ENCODE measurements around the gene BIRC3. TPM values are rescaled to one million over a fixed set of nuclear protein-coding genes. Genes with fewer than 3 reads are reported as not detected.
"Not testable (repeated sequence)": the region's sequence is repeated elsewhere in the genome, so short reads cannot be mapped to it uniquely, and the experiment has no call there.

BIRC3 gene
- total RNA-seq, 2 experiments from 2014 or later: 76.6 to 79.9 TPM

DNA sequence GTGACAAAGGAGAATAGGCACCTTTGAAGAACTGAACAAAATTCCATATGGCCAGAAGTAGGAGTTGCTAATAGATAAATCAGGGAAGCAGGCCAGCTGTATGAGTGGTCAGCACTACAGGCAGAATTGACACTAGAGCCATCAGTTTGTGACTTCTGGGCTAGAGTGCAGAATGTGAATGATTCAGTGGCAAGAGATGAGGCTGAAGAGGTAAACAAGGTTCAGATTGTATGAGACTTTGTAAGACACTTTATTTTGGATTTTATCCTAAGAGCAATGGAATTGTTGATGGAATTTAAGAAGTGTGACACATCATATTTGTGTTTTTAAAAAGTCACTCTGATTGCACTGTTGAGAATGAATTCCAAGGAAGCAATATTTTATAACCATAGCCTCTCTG lies 12.9 kb downstream of the BIRC3 start:
- Mint-ChIP-seq H3K36me3 (peaks cover 46% of the 10 kb centered on the region), H3K4me1 (peaks cover 6% of the 10 kb centered on the region), H3K9me3 (no peaks in the 10 kb centered on the region), H3K27me3 (no peaks in the 10 kb centered on the region), H3K4me3 (no peak overlapping the region), H3K27ac (no peak overlapping the region)
- no peak for DNase-seq

DNA sequence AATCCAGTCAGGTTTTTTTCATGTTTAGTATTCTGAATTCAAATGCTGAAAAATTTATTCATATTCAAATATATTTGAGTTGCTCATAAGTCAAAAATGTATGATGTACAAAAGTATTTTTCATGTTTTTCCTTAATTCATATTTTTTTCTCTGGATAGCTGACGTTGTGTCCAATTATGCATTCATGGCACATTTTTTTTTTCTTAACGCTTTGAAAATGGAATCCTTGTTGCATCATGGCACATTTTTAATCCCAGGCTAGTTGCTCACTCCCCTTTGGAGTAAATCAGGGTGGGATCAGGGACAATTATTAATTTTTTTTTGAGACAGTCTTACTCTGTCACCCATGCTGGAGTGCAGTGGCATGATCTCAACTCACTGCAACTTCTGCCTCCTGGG lies 14.1 kb downstream of the BIRC3 start:
- peaks cover 5% of the 10 kb centered on the region for H3K4me1 Mint-ChIP-seq
- no peak for DNase-seq
- no peak overlapping the region for H3K4me3 Mint-ChIP-seq
- H3K36me3 Mint-ChIP-seq: peaks cover 43% of the 10 kb centered on the region
- H3K27me3 Mint-ChIP-seq: no peaks in the 10 kb centered on the region
- no peaks in the 10 kb centered on the region for H3K9me3 Mint-ChIP-seq
- H3K27ac Mint-ChIP-seq: no peak overlapping the region

DNA sequence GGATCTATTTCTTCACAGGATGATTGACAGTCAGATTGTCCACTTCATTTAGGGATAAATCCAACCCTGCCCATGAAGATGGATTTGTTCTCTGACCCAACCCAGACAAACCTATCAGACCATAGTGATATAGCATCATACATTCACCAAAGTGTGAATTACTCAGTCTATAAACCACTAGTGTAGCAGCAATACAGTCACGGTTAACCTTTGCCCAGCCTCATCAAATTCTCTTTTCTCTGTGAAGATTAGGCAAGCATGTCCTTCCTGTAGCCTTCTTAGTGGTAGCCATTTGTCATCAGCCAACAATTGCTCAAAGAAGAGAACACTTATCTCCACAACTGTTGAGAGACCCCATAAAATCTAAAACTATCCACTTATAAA lies 15.3 kb downstream of the BIRC3 start:
- Mint-ChIP-seq H3K4me3 (no peak overlapping the region), H3K27me3 (no peaks in the 10 kb centered on the region), H3K36me3 (peaks cover 37% of the 10 kb centered on the region), H3K4me1 (peaks cover 5% of the 10 kb centered on the region), H3K27ac (no peak overlapping the region), H3K9me3 (no peaks in the 10 kb centered on the region)
- DNase-seq: no peak

DNA sequence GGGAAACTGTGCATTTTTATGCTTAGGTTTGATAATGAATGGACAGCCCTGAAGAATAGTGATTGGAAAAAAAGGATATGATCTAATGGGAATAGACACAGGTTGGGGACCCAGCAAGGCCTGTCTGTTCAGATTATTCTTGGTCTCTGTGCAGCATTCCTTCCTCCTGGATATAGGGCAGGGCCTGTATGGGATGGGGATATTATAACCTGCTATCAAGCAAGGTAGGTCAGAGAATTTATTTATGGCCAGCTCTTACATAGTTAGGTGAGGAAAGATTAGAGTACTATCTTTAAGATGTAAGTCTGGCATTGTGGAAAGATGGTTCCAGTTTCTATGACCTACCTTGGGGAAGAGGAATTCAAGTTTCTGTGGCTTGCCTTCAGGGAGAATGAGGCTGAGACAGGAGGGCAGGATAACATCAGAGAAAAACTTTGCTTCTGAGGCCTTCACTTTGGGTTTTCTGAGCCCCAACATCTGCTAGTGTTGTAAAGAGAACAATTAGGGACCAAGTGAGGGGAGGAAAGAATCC lies 21.3 kb downstream of the BIRC3 start:
- H3K27ac Mint-ChIP-seq: peak overlapping the region; percentile 36
- no peak for DNase-seq
- peaks cover 16% of the 10 kb centered on the region for H3K4me1 Mint-ChIP-seq
- H3K36me3 Mint-ChIP-seq: peaks cover 15% of the 10 kb centered on the region
- no peaks in the 10 kb centered on the region for H3K27me3 Mint-ChIP-seq
- H3K4me3 Mint-ChIP-seq: no peak overlapping the region
- no peaks in the 10 kb centered on the region for H3K9me3 Mint-ChIP-seq

DNA sequence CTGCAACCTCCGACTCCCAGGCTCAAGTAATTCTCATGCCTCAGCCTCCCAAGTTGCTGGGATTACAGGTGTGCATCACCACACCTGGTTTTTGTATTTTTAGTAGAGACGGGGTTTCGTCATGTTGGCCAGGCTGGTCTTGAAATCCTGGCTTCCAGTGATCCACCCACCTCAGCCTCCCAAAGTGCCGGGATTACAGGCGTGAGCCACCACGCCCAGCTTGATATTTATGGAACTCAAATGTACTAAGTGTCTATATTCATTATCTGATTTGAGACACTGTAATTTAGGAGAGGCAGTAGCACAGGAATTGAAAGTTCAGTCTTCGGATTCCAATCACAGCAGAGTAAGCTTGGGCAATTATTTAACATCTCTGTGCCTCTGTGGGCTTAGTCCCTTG lies 24.0 kb downstream of the BIRC3 start:
- Mint-ChIP-seq H3K36me3 (peaks cover 12% of the 10 kb centered on the region), H3K4me1 (peaks cover 28% of the 10 kb centered on the region)
- H3K4me3 Mint-ChIP-seq, H3K9me3 Mint-ChIP-seq, H3K27ac Mint-ChIP-seq, H3K27me3 Mint-ChIP-seq, DNase-seq: not testable (repeated sequence)

DNA sequence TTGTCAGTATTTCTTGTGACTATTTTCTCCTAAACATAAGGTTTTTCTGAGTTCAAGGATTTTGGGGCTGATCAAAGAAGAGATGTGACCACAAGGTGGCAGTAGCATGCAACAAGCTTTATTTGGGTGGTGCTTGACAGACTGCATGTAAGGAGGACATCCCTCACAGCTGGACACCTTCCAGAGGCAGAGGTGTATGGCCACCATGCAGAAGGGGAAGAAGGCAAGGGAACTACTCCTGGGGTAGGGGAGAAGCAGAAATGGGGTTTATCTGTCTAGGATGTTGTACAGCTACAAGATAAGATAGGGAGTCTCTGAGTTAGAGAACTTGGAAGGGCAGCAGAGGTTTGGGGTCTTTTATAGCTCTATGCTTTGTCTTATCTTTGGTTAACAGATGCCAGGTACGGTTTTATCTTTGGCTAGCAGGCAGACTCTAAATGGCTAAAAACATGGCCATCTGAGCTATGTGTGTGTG lies 24.6 kb downstream of the BIRC3 start:
- Mint-ChIP-seq H3K4me3 (no peak overlapping the region), H3K27ac (no peak overlapping the region), H3K4me1 (peaks cover 30% of the 10 kb centered on the region), H3K36me3 (peaks cover 12% of the 10 kb centered on the region), H3K9me3 (no peaks in the 10 kb centered on the region), H3K27me3 (no peaks in the 10 kb centered on the region)
- DNase-seq: peak; percentile 60

DNA sequence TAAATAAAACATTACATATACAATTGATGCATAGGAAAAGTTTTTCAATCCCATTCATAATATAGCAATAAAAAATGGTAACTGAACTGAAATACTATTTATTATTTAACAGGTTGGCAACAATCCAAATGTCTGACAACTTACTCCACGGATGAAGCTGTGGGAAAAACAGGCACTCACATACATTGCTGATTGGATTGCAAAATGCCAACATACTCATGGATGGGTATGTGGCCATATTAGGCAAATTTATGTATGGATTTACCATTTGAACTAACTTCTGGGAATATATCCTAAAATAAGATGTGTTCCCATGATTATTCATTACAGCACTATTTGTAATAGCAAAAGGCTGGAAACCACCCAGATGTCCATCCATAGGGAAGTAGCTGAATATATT lies 26.5 kb downstream of the BIRC3 start:
- no peak overlapping the region for H3K4me3 Mint-ChIP-seq
- peaks cover 3% of the 10 kb centered on the region for H3K36me3 Mint-ChIP-seq
- no peaks in the 10 kb centered on the region for H3K27me3 Mint-ChIP-seq
- H3K4me1 Mint-ChIP-seq: peaks cover 30% of the 10 kb centered on the region
- H3K27ac Mint-ChIP-seq: no peak overlapping the region
- no peaks in the 10 kb centered on the region for H3K9me3 Mint-ChIP-seq
- DNase-seq: no peak

DNA sequence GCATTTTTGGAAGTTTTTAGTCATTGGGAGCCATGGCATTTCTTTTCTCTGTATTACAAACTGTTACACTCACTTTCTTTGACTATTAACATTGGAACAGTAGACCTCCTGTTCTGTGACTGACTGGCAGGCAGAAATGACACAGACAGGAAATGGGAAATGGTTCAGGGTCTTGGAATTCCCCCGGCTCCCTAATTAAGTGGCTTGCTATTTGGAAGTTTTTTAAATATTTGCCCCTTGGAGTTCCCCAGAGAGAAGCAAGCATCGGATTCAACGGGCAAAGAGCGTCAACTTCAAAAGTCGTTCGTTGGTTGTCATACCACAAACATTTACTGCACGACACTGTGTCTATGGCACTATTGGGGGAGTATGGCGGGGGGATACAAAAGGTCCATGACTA lies 28.6 kb downstream of the BIRC3 start:
- peak overlapping the region; percentile 95 for H3K4me3 Mint-ChIP-seq
- H3K4me1 Mint-ChIP-seq: peaks cover 37% of the 10 kb centered on the region
- H3K27ac Mint-ChIP-seq: peak overlapping the region; percentile 95
- peaks cover 15% of the 10 kb centered on the region for H3K36me3 Mint-ChIP-seq
- no peaks in the 10 kb centered on the region for H3K27me3 Mint-ChIP-seq
- no peaks in the 10 kb centered on the region for H3K9me3 Mint-ChIP-seq
- DNase-seq: peak; percentile 4

DNA sequence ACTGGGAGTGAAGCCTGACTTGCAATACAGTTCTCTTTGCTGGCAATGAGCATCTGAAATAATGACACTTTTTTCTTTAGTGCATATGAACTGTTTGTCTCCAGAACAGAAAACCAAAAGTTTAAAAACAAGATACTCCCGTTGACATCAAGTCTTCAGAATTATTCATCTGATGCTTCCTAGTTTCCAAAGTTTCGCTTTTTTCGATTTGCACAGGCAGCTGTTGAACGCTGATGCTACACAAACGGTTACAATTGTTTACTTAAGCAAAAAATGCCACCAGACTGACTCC lies 29.1 kb downstream of the BIRC3 start:
- no peaks in the 10 kb centered on the region for H3K27me3 Mint-ChIP-seq
- H3K4me1 Mint-ChIP-seq: peaks cover 39% of the 10 kb centered on the region
- H3K27ac Mint-ChIP-seq: peak overlapping the region; percentile 95
- no peaks in the 10 kb centered on the region for H3K9me3 Mint-ChIP-seq
- peak overlapping the region; percentile 95 for H3K4me3 Mint-ChIP-seq
- DNase-seq: no peak
- H3K36me3 Mint-ChIP-seq: peaks cover 19% of the 10 kb centered on the region

DNA sequence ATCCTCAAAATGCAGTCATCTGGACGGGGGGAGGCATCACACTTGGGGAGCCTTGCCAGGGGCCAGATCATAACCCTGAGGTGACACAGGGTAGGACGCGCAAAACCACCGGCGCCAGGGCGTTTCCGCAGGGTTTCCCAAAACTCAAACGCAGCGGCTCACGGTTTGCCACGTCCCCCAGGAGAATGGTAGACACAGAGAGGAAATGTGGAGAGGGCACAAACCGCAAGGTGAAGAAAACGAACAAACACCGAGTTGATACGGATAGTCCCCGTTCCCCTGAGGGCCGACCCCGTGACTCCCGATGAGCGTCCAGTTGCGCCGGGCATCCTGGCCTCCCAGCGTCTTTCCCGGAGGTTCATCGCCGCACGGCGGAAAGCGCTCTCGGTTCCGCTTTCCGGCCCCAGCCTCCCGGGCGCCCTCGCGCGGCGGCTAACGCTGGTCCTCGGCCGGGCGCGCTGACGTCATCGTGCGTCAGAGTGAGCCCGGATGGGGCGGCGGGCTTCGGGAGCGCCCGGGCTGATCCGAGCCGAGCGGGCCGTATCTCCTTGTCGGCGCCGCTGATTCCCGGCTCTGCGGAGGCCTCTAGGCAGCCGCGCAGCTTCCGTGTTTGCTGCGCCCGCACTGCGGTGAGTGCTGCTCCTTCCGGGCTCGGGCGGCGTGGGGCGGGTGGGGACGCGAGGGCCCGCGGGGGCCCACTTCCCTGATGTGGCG lies 29.6 kb downstream of the BIRC3 start, which contains the start of gene BIRC2:
BIRC2 (plus strand) TSS at position 467 of the 714 bp plus-strand sequence. CDS start 2,641 bp downstream, outside the sequence.
- peak within 1 kb of the TSS; percentile 95 for H3K4me3 Mint-ChIP-seq
- H3K9me3 Mint-ChIP-seq: no peaks in the 10 kb centered on the region
- H3K27me3 Mint-ChIP-seq: no peaks in the 10 kb centered on the region
- peaks cover 22% of the 10 kb centered on the region for H3K36me3 Mint-ChIP-seq
- DNase-seq: peak; percentile 98
- peak within 1 kb of the TSS; percentile 95 for H3K27ac Mint-ChIP-seq
- H3K4me1 Mint-ChIP-seq: peaks cover 40% of the 10 kb centered on the region

DNA sequence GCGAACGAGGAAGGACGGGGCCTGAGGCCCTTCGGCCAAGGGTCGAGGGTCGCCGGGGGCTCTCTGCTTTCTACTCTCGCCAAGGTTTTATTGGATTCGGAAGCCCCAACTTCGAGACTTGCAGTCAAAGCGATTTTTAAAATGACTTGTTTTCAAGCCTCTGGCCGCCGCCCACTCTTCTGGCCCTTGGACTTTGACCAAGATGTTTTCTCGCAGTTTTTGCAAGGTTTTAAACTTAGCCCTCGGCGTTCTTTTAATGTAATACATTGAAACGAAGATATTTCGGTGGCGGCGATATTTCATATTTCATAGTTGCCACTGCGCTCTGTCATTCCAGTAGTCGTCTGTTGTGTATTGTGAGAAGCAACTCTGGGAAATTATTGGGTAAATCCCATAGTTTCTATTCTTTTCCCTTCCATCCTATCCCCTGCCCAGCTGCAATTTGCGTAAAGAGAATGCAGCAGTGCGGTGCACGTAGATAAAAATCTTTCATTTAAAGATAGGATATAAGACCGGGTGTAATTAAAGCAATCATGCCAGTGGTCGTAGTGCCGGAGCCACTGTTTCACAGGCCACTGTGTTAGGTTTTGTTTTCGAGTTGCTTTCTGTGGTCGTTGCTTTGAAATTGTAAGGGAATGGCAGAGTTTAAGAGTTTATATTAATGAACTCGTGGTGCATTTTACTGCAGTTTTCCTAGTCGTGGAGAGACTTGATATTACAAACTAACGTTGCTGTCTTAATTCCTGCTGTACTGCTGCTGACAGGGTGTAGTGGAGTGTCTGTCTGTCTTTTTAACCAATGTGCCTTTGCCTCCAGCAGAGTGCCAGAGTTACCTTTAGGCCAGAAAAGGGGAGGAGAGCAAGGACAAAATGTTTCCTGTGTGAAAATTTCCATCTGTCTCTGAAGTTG lies 30.4 kb downstream of the BIRC3 start:
- Mint-ChIP-seq H3K4me3 (peak overlapping the region; percentile 95), H3K36me3 (peaks cover 30% of the 10 kb centered on the region), H3K27ac (peak overlapping the region; percentile 95), H3K9me3 (no peaks in the 10 kb centered on the region), H3K4me1 (peaks cover 38% of the 10 kb centered on the region), H3K27me3 (no peaks in the 10 kb centered on the region)
- DNase-seq: peak; percentile 16

DNA sequence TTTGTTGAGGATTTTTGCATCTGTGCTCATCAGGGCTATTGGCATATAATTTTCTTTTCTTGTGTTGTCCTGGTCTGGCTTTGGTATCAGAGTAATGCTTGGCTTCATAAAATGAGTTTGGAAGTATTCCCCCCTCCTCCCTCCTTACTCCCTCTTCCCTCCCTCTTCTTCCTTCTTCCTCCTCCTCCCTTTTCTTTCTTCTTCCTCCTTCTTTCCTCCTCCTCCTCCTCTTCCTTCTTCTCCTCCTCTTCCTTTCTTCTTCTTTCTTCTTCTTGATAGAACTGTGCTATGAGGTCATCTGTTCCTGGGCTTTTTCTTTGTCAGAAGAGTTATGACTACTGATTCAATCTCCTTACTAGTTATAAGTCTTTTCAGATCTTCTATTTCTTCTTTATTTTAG lies 39.8 kb downstream of the BIRC3 start:
- no peak overlapping the region for H3K27ac Mint-ChIP-seq
- H3K36me3 Mint-ChIP-seq: peaks cover 82% of the 10 kb centered on the region
- peaks cover 43% of the 10 kb centered on the region for H3K4me1 Mint-ChIP-seq
- peaks cover 17% of the 10 kb centered on the region for H3K9me3 Mint-ChIP-seq
- no peak for DNase-seq
- H3K27me3 Mint-ChIP-seq: no peaks in the 10 kb centered on the region
- no peak overlapping the region for H3K4me3 Mint-ChIP-seq

DNA sequence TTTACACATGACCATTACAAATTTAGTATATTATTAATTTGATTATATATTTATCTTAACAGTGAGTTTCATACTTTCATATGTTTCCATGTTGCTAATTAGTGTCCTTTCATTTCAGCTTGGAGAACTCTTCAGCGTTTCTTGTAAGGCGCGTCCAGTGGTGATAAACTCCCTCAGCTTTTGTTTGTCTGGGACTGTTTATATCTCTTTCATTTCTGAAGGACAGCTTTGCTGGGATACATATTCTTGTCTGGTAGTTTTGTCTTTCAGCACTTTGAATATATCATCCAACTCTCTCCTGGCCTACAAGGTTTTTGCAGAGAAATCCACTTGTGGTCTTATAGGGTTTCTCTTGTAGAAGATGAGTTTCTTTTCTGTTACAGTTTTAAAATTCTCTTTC lies 42.1 kb downstream of the BIRC3 start:
- Mint-ChIP-seq H3K36me3 (peaks cover 70% of the 10 kb centered on the region), H3K4me3 (no peak overlapping the region), H3K9me3 (peaks cover 17% of the 10 kb centered on the region), H3K4me1 (peaks cover 43% of the 10 kb centered on the region), H3K27ac (no peak overlapping the region), H3K27me3 (no peaks in the 10 kb centered on the region)
- no peak for DNase-seq

DNA sequence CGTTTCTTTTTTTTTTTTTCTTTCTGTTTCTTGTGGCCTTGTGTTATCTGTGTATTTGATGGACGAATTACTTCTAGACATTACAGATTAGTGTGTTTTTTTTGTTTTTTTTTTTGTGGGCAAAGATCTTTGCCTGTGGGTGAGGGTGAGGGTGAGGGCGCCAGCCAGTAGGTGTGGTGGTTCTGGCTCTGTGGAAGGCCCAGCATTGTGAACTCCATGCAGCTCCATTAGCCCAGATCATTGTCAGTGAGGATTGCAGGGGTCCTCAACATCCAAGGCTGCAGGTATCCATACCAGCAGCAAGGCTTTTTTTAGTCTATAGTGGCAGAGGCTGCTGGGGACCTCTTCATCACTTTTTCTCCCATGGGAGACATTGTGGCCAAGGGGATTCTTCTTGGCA lies 43.4 kb downstream of the BIRC3 start:
- Mint-ChIP-seq H3K27me3 (no peaks in the 10 kb centered on the region), H3K36me3 (peaks cover 66% of the 10 kb centered on the region), H3K4me3 (peak overlapping the region; percentile 15), H3K27ac (peak overlapping the region; percentile 80), H3K9me3 (peaks cover 14% of the 10 kb centered on the region), H3K4me1 (peaks cover 40% of the 10 kb centered on the region)
- DNase-seq: no peak
